ENCODE data around the gene C1QTNF5.

Gene C1QTNF5

DNA sequence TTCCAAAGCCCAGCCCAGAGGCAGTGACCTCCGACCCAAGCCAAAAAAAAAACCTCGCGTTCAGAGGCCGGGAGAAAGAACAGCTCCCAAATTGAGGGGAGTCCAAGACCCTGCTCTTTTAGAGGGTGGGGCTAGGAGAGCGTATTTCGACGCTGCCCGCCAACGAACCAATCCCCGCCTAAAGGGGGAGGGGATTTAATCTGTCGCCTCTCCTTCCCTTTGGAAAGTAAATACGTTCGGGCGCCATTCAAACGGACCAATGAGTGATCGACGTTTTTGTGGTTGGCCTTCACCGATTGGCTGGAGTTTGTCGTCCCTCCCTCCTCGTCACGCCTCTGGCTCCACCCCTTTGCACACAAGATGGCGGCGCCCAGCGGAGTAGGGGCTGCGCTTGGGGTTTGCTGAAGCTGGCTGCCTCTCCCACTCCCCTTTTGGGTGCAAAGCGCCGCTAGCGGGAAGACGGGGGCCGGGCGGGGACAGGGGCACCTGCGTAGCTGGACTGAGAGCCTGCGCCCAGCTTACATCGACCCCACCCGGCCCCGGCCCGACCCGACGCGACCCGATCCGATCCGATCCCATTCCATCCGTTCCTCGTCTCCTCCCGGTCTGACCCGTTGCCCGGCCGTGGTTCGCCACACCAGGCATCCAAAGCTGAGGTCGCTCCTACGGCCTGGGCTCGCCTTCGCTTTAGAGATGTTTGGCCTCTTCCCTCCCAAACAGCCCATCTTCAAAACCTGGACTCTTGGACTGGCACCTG is 6.3 kb downstream of the C1QTNF5 start, which contains the start of gene RNF26 (continued):
- no peak for TF ChIP-seq ZBTB26 (tag by site-specific recombination; optimal IDR thresholded peaks at IDR 0.05)
- TF ChIP-seq, protein P1, sequence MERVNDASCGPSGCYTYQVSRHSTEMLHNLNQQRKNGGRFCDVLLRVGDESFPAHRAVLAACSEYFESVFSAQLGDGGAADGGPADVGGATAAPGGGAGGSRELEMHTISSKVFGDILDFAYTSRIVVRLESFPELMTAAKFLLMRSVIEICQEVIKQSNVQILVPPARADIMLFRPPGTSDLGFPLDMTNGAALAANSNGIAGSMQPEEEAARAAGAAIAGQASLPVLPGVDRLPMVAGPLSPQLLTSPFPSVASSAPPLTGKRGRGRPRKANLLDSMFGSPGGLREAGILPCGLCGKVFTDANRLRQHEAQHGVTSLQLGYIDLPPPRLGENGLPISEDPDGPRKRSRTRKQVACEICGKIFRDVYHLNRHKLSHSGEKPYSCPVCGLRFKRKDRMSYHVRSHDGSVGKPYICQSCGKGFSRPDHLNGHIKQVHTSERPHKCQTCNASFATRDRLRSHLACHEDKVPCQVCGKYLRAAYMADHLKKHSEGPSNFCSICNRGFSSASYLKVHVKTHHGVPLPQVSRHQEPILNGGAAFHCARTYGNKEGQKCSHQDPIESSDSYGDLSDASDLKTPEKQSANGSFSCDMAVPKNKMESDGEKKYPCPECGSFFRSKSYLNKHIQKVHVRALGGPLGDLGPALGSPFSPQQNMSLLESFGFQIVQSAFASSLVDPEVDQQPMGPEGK (tag by site-specific recombination; IDR thresholded peaks at IDR 0.05), result peak; percentile 48; the same call in 1 of the 2 replicates

GRCh38 chr11:119332111-119332765 is 8.4 kb downstream of the C1QTNF5 start:
- POLR2A ChIA-PET, result no interaction called here
- H3K4me3 ChIP-seq (ENCODE audit: low read depth, low read length), result no peak overlapping the region
- no peak overlapping the region for H3K27ac ChIP-seq (ENCODE audit: extremely low read depth, low read depth, low read length)
- no peak for TF ChIP-seq ZNF184 (tag by site-specific recombination; IDR thresholded peaks at IDR 0.05)
- TF ChIP-seq ZNF610 (tag by site-specific recombination; IDR thresholded peaks at IDR 0.05; ENCODE audit: borderline replicate concordance), result no peak
- no peak for TF ChIP-seq HOXA7 (CRISPR knock-in tag; IDR thresholded peaks at IDR 0.05; ENCODE audit: borderline replicate concordance)
- no peak for TF ChIP-seq MZF1 (tag by site-specific recombination; IDR thresholded peaks at IDR 0.05; ENCODE audit: borderline replicate concordance)
- no peak for TF ChIP-seq MEIS1 (CRISPR knock-in tag; IDR thresholded peaks at IDR 0.05; ENCODE audit: borderline replicate concordance)
- no peaks in the 10 kb centered on the region for H3K4me1 ChIP-seq (ENCODE audit: control insufficient read depth, insufficient read depth, low read length)
- peaks cover 0 to 19% of the 10 kb centered on the region in 2 experiments; a peak in 1 of 3 replicates for H3K36me3 ChIP-seq (ENCODE audit: control insufficient read depth in 2 of 2, insufficient read depth in 1 of 2, low read length in 2 of 2)
- no peaks in the 10 kb centered on the region for H3K9me3 ChIP-seq (ENCODE audit: control insufficient read depth, insufficient read depth, low read depth, low read length)
- CTCF ChIA-PET, result interaction anchor here (0.7 to 5.6 kb wide), 6 partner anchors 10 to 880 kb away, joined by 3 to 56 read pairs (median 4); no protein-coding TSS in a partner anchor

DNA sequence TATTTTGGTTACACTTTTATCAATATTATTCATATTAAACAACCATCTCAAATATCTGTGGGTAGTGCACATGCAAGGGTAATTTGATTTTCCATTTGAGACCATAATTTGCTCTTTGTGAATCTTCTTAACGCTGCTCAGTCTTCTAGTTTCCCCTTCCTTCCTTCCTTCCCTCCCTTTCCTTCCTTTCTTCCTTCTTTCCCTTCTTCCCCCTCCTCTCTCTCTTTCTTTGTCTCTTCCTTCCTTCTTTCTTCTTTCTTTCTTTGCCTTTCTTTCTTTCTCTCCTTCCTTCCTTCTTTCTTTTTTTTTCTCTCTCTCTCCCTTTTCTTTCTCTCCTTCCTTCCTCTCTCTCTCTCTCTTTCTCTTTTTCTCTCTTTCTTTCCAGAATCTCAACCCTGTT is 10.4 kb downstream of the C1QTNF5 start:
- H3K36me3 ChIP-seq (ENCODE audit: control insufficient read depth in 2 of 2, insufficient read depth in 1 of 2, low read length in 2 of 2), result no peaks in the 10 kb centered on the region
- ChIA-PET CTCF (no interaction called here), POLR2A (no interaction called here)
- H3K4me1 ChIP-seq (ENCODE audit: control insufficient read depth, insufficient read depth, low read length), result no peaks in the 10 kb centered on the region
- no peak overlapping the region for H3K4me3 ChIP-seq (ENCODE audit: low read depth, low read length)
- H3K9me3 ChIP-seq (ENCODE audit: control insufficient read depth, insufficient read depth, low read depth, low read length), result no peaks in the 10 kb centered on the region
- H3K27ac ChIP-seq (ENCODE audit: extremely low read depth, low read depth, low read length), result no peak overlapping the region
- TF ChIP-seq ZNF366 (tag by site-specific recombination; conservative IDR thresholded peaks at IDR 0.05) (peak; percentile 86), ZNF426 (tag by site-specific recombination; IDR thresholded peaks at IDR 0.05) (no peak)

DNA sequence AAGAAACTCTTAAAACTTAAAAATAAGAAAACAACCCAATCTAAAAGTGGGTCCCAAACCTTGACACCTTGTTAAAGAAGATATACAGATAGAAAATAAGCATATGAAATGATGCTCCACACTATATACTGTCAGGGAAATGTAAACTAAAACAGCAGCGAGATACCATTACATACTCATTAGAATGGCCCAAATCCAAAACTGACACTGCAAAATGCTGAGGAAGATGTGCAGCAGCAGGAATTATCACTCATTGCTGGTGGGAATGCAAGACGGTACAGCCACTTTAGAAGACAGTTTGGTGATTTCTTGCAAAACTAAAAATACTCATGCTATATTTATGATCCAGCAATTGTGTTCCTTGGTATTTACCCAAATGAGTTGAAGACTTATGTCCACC is 11.4 kb downstream of the C1QTNF5 start:
- POLR2A ChIA-PET, result no interaction called here
- Histone ChIP-seq H3K4me3 (ENCODE audit: low read depth, low read length) (no peak overlapping the region), H3K9me3 (ENCODE audit: control insufficient read depth, insufficient read depth, low read depth, low read length) (no peaks in the 10 kb centered on the region), H3K36me3 (ENCODE audit: control insufficient read depth in 2 of 2, insufficient read depth in 1 of 2, low read length in 2 of 2) (no peaks in the 10 kb centered on the region), H3K4me1 (ENCODE audit: control insufficient read depth, insufficient read depth, low read length) (no peaks in the 10 kb centered on the region), H3K27ac (ENCODE audit: extremely low read depth, low read depth, low read length) (no peak overlapping the region)
- CTCF ChIA-PET, result interaction anchor here (1.0 to 15.8 kb wide), 2 partner anchors 10 to 45 kb away, joined by 3 to 151 read pairs; partner anchors contain the start of gene C1QTNF5
- no peak for TF ChIP-seq ZNF19 (tag by site-specific recombination; IDR thresholded peaks at IDR 0.05; ENCODE audit: low read depth)
- TF ChIP-seq ZNF311 (tag by site-specific recombination; IDR thresholded peaks at IDR 0.05; ENCODE audit: borderline replicate concordance), result no peak
- TF ChIP-seq, protein P2, sequence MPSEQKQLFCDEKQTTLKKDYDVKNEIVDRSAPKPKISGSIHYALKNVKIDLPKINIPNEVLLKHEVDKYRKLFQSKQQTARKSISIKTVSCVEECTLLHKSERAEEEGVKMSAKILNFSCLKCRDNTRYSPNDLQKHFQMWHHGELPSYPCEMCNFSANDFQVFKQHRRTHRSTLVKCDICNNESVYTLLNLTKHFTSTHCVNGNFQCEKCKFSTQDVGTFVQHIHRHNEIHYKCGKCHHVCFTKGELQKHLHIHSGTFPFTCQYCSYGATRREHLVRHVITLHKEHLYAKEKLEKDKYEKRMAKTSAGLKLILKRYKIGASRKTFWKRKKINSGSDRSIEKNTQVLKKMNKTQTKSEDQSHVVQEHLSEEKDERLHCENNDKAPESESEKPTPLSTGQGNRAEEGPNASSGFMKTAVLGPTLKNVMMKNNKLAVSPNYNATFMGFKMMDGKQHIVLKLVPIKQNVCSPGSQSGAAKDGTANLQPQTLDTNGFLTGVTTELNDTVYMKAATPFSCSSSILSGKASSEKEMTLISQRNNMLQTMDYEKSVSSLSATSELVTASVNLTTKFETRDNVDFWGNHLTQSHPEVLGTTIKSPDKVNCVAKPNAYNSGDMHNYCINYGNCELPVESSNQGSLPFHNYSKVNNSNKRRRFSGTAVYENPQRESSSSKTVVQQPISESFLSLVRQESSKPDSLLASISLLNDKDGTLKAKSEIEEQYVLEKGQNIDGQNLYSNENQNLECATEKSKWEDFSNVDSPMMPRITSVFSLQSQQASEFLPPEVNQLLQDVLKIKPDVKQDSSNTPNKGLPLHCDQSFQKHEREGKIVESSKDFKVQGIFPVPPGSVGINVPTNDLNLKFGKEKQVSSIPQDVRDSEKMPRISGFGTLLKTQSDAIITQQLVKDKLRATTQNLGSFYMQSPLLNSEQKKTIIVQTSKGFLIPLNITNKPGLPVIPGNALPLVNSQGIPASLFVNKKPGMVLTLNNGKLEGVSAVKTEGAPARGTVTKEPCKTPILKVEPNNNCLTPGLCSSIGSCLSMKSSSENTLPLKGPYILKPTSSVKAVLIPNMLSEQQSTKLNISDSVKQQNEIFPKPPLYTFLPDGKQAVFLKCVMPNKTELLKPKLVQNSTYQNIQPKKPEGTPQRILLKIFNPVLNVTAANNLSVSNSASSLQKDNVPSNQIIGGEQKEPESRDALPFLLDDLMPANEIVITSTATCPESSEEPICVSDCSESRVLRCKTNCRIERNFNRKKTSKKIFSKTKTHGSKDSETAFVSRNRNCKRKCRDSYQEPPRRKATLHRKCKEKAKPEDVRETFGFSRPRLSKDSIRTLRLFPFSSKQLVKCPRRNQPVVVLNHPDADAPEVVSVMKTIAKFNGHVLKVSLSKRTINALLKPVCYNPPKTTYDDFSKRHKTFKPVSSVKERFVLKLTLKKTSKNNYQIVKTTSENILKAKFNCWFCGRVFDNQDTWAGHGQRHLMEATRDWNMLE (tag by site-specific recombination; conservative IDR thresholded peaks at IDR 0.05; ENCODE audit: low read depth), result no peak
- TF ChIP-seq KLF7 (tag by site-specific recombination; IDR thresholded peaks at IDR 0.05; ENCODE audit: borderline replicate concordance), result no peak
- no peak for TF ChIP-seq HOXA7 (CRISPR knock-in tag; IDR thresholded peaks at IDR 0.05; ENCODE audit: borderline replicate concordance)
- no peak for TF ChIP-seq REPIN1 (tag by site-specific recombination; IDR thresholded peaks at IDR 0.05; ENCODE audit: low read depth)
- TF ChIP-seq ZNF548 (tag by site-specific recombination; IDR thresholded peaks at IDR 0.05), result no peak
- TF ChIP-seq ZSCAN5A (tag by site-specific recombination; IDR thresholded peaks at IDR 0.05), result no peak
- TF ChIP-seq ZNF274 (IDR thresholded peaks at IDR 0.05; ENCODE audit: low read length), result no peak
- TF ChIP-seq ZNF274 (tag by site-specific recombination; IDR thresholded peaks at IDR 0.05; ENCODE audit: borderline replicate concordance), result no peak
